Head of caudate nucleus (tissue), 42 donors: ENCODE results near the gene DHX30.
A peak's percentile ranks its signal among the peaks of the same experiment; 100 is the strongest.
"Not testable (repeated sequence)": the region's sequence is repeated elsewhere in the genome, so short reads cannot be mapped to it uniquely, and the experiment has no call there.

Experiments used
- DNase-seq, 42 donors: peaks; one replicate each; pipeline versions ENCODE4 v3.0.0 to v3.0.0-alpha.2; 2020 to 2021; ENCODE audit warnings: mixed read lengths in 7 of 42
- intact Hi-C: fragments of 100-400 bp; cut with DNase I; formaldehyde crosslinking; loops from one replicate; pipeline ENCODE4 v1.15.0; 2022

Gene DHX30

GRCh38 chr3:47803480-47804025 lies 615 bp downstream of the DHX30 start:
- intact Hi-C loops, result no loop called here
- no peak for DNase-seq

- intact Hi-C loops, result no loop called here
Measured at GRCh38 chr3:47804577-47804976, 1.6 kb downstream of the DHX30 start.

GRCh38 chr3:47813551-47814177 lies 10.7 kb downstream of the DHX30 start:
- intact Hi-C loops, result no loop called here
- no peak for DNase-seq

More at GRCh38 chr3:47804577-47804976, 1.6 kb downstream of the DHX30 start:
- no peak for DNase-seq

GRCh38 chr3:47817609-47818008 lies 14.7 kb downstream of the DHX30 start:
- intact Hi-C loops, result no loop called here
- DNase-seq, result no peak

GRCh38 chr3:47824541-47825473 lies 21.9 kb downstream of the DHX30 start:
- peak; percentile 31 to 92 (median 82) for DNase-seq
- intact Hi-C loops, result loop anchor here (5.0 kb wide), 1 partner anchor 167 kb away; no protein-coding TSS in a partner anchor

- no peak for DNase-seq
- intact Hi-C loops, result loop anchor here (5.0 kb wide), 1 partner anchor 167 kb away; no protein-coding TSS in a partner anchor
Measured at GRCh38 chr3:47825590-47825989, 22.7 kb downstream of the DHX30 start.

- intact Hi-C loops, result loop anchor here (5.0 kb wide), 1 partner anchor 163 kb away; no protein-coding TSS in a partner anchor
- not testable (repeated sequence) for DNase-seq
Measured at GRCh38 chr3:47829482-47829881, 26.5 kb downstream of the DHX30 start.

- DNase-seq, result peak in 17 of 42 donors; percentile 18 to 77 (median 50)
Measured at GRCh38 chr3:47836986-47837385, 34.0 kb downstream of the DHX30 start.

GRCh38 chr3:47838503-47838902 lies 35.6 kb downstream of the DHX30 start:
- intact Hi-C loops, result loop anchor here (5.0 kb wide), 2 partner anchors 149 to 314 kb away; no protein-coding TSS in a partner anchor
- no peak for DNase-seq

More at GRCh38 chr3:47836986-47837385, 34.0 kb downstream of the DHX30 start:
- intact Hi-C loops, result loop anchor here (5.0 kb wide), 2 partner anchors 150 to 315 kb away; no protein-coding TSS in a partner anchor

GRCh38 chr3:47841786-47842349 lies 38.9 kb downstream of the DHX30 start:
- intact Hi-C loops, result no loop called here
- no peak for DNase-seq

- DNase-seq, result no peak
- intact Hi-C loops, result no loop called here
Measured at GRCh38 chr3:47846186-47846879, 43.4 kb downstream of the DHX30 start.

GRCh38 chr3:47846880-47847248 lies 43.9 kb downstream of the DHX30 start:
- DNase-seq, result no peak
- intact Hi-C loops, result no loop called here

GRCh38 chr3:47847260-47847659 lies 44.3 kb downstream of the DHX30 start:
- DNase-seq, result no peak
- intact Hi-C loops, result no loop called here

GRCh38 chr3:47847801-47848518 lies 45.0 kb downstream of the DHX30 start:
- DNase-seq, result no peak

GRCh38 chr3:47848599-47849117 lies 45.7 kb downstream of the DHX30 start:
- no peak for DNase-seq
- intact Hi-C loops, result no loop called here

More at GRCh38 chr3:47847801-47848518, 45.0 kb downstream of the DHX30 start:
- intact Hi-C loops, result no loop called here

GRCh38 chr3:47849186-47849698 lies 46.3 kb downstream of the DHX30 start:
- intact Hi-C loops, result no loop called here
- DNase-seq, result no peak

GRCh38 chr3:47849699-47850563 lies 47.0 kb downstream of the DHX30 start:
- DNase-seq, result no peak
- intact Hi-C loops, result no loop called here
